ENCODE measurements around the gene PDZD4. TPM values are rescaled to one million over a fixed set of nuclear protein-coding genes. Genes with fewer than 3 reads are reported as not detected.

The PDZD4 gene, protein sequence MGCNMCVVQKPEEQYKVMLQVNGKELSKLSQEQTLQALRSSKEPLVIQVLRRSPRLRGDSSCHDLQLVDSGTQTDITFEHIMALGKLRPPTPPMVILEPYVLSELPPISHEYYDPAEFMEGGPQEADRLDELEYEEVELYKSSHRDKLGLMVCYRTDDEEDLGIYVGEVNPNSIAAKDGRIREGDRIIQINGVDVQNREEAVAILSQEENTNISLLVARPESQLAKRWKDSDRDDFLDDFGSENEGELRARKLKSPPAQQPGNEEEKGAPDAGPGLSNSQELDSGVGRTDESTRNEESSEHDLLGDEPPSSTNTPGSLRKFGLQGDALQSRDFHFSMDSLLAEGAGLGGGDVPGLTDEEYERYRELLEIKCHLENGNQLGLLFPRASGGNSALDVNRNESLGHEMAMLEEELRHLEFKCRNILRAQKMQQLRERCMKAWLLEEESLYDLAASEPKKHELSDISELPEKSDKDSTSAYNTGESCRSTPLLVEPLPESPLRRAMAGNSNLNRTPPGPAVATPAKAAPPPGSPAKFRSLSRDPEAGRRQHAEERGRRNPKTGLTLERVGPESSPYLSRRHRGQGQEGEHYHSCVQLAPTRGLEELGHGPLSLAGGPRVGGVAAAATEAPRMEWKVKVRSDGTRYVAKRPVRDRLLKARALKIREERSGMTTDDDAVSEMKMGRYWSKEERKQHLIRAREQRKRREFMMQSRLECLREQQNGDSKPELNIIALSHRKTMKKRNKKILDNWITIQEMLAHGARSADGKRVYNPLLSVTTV
- 1 to 10 TPM; 1.9 to 2.6 (median 2.2) TPM for total RNA-seq

DNA sequence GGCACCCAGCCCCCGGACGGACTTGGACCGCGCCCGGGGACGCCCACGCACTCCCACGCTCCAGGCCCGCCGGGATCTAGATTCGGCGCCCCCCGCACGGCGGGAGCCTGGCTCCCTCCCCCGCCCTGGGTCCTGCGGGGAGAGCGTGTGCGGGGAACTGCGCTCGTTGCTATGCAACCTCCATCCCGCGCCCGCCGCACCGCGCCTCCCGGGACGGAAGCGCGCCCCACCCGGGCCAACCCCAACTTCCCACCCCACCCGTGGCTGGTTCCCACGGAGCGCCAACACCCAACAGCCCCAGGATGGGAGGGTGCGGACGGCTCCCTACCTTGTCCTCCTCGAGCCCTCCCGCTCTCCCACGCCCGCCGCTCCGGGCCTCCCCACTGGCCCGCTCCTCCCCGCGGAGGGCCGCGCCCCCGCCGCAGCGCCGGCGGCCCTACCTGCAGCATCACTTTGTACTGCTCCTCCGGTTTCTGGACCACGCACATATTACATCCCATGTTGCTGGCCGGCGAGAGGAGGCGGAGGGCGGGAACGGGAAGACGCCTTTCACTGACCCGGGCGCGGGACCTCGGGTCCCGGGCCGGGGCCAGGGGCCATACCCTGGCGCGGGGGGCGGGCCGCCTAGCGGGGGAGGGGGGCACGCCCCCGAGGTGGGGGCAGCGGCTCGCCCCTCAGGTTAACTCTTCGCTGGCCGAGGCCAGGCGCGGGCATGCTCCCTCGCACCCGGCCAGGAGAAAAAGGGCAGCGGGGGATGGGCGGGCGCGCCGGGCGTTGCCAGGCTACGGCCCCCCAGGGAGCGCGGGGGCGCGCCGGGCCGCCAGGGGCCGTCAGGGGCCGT, at the start of gene PDZD4:
TSS of gene PDZD4 (minus strand) at position 746 of the 841 bp plus-strand sequence. CDS start at position 500, 246 bp downstream.
- ATAC-seq (ENCODE audit: low FRiP score): no peak
- DNase-seq (ENCODE audit: low spot score): no peak
- TF ChIP-seq, protein P1, sequence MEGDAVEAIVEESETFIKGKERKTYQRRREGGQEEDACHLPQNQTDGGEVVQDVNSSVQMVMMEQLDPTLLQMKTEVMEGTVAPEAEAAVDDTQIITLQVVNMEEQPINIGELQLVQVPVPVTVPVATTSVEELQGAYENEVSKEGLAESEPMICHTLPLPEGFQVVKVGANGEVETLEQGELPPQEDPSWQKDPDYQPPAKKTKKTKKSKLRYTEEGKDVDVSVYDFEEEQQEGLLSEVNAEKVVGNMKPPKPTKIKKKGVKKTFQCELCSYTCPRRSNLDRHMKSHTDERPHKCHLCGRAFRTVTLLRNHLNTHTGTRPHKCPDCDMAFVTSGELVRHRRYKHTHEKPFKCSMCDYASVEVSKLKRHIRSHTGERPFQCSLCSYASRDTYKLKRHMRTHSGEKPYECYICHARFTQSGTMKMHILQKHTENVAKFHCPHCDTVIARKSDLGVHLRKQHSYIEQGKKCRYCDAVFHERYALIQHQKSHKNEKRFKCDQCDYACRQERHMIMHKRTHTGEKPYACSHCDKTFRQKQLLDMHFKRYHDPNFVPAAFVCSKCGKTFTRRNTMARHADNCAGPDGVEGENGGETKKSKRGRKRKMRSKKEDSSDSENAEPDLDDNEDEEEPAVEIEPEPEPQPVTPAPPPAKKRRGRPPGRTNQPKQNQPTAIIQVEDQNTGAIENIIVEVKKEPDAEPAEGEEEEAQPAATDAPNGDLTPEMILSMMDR (IDR thresholded peaks at IDR 0.05): no peak

DNA sequence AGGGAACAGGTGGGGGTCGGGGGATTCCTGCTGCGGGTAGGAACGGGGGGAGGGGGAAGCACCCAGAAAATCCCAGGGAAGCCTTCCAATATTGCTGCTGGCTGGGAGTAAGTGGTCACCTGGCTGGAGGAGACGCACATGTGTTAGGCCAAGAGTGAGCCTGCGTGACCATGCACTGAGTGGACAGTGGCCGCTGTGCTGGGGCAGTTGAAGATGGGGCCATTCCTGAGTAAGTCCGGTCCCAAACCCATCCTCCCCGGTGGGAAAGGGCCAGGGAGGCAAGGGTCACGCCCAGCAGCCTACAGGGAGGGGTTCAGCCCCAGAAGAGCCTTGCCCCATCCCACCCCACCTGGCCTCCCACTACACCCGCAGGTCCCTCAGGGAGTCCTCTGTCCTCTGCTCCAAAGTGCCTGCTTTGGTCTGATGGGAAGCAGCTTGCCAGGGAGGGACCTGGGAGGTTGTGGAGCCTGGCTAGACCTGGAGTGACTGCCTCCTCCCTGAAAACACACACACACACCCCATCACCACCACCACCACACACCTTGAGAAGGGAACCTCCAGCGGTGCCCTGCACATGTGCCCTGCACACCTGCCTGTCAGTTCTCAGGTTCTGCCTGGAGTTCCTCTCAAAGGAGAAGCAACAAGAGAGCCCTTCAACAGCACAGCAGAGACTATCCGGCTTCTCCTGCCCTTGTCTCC, 49.5 kb upstream of the PDZD4 start:
- ATAC-seq (ENCODE audit: low FRiP score): no peak
- TF ChIP-seq, protein P1 (IDR thresholded peaks at IDR 0.05): no peak
- DNase-seq (ENCODE audit: low spot score): no peak

DNA sequence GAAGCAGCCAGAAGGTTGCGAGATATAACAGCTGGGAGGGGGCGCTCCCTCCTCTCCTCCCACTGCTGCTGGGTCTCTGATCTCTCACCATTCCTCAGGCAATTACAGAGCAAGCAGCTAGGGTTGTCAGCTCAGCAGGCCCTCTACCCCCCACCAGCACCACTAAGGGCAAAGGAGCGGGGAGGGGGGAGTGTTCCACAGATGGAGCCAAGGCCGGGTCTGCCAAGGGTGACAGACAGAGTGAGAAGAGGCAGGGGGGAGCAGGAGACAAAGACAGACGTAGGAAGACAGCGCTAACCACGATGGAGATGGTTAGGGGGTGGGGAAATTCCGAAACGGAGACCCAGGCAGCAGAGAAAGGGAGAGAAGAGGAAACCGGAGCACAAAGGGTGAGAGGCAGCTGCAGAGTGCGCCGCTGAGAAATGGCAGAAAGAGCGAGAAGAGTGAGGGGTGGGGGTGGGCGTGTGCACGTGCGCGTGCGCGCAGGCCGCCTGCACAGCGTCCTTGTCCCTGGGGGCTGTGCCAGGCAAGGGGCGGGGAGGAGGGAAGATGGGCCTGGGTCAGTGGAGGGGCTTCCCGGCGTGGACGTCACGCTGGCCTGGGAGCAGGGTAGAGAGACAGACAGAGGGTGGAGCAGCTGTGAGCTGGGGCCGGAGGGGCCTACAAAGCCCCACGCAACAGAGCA, 48.8 kb upstream of the PDZD4 start:
- TF ChIP-seq, protein P1 (IDR thresholded peaks at IDR 0.05): no peak
- no peak for ATAC-seq (ENCODE audit: low FRiP score)

DNA sequence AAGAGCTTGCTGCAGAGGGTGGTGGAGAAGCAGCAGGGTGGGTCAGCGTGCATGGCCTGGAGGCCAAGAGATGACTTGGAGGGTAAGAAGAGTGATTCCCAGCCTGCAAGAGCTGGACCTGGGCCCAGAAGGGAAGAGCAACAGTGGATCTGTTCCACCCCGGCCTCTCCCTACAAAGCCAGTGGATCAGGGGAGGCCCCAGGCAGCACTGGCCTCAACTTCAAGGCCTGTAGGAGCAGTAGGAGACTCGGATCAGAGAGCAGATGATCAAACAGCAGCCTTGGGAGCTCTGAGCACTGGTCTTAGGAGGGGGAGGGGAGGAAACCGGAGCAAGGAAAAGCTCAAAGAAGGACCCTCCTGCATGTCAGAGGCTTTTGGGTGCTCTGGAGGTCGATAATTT, 48.0 kb upstream of the PDZD4 start:
- TF ChIP-seq, protein P1 (IDR thresholded peaks at IDR 0.05): no peak
- ATAC-seq (ENCODE audit: low FRiP score): no peak
- DNase-seq (ENCODE audit: low spot score): no peak

More for the DNA sequence above, 48.8 kb upstream of the PDZD4 start:
- DNase-seq (ENCODE audit: low spot score): no peak

DNA sequence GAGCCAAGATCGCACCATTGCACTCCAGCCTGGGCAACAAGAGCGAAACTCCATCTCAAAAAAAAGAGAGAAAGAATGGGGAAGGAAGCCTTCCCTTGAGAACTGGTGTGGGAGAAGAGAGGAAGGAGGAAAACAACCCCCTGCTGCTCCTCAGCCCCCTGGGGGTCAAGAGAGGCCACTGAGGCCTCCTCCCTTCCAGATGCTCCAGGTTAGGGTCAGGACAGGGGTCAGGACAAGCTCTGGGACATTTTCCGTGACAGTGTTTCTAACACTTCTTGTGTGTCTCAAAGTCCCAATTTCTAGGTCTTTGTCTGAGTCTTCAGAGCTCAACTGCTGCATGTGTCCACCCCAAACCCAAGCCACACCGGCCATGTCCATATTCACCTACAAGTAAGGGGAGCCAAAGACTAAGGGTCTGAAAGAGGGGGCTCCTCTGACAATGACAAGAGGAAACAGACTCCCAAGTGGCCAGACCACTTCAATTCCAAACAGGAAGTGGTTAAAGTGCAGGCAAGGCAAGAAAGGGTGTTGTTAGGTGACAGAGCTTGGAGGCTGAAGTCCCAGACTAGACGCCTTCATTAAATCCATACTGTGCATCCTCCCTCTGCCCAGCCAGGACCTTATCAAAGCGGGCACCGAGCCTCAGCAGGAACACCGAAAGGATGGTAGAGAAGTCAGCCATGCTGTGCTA, 47.4 kb upstream of the PDZD4 start:
- DNase-seq (ENCODE audit: low spot score): no peak
- no peak for ATAC-seq (ENCODE audit: low FRiP score)
- TF ChIP-seq, protein P1 (IDR thresholded peaks at IDR 0.05): no peak
